HG02943 (cell line): ENCODE results near the gene AMY2A.
"Not testable (repeated sequence)": the region's sequence is repeated elsewhere in the genome, so short reads cannot be mapped to it uniquely, and the experiment has no call there.

Source experiments
- ATAC-seq: cut with Tn5 transposase; IDR thresholded peaks from one replicate; pipeline ENCODE4 v1.9.1; 2021; ENCODE audit warnings: mild to moderate bottlenecking, low read depth, moderate library complexity; ENCODE audit not compliant: unreplicated experiment

AMY2A gene

DNA sequence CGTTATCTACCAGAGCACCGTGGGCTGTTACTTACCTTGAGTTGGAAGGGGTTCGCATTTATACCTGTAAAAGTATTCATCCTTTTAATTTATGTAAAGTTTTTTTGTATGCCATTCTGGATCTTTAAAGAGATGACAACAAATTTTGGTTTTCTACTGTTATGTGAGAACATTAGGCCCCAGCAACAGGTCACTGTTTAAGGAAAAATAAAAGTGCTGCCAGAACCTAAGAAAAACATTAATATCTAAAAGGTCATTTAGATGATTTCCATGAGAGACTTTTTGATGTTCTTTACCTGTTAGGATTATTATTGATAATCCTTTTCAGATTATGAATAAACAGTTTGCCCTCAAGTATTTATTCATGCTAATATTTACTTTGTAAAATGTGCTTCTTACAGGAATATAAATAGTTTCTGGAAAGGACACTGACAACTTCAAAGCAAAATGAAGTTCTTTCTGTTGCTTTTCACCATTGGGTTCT is at the start of gene AMY2A:
Gene AMY2A (plus strand): TSS at position 434 of the 484 bp plus-strand sequence. CDS start 14 bp downstream, at position 448.
- ATAC-seq, result not testable (repeated sequence)

DNA sequence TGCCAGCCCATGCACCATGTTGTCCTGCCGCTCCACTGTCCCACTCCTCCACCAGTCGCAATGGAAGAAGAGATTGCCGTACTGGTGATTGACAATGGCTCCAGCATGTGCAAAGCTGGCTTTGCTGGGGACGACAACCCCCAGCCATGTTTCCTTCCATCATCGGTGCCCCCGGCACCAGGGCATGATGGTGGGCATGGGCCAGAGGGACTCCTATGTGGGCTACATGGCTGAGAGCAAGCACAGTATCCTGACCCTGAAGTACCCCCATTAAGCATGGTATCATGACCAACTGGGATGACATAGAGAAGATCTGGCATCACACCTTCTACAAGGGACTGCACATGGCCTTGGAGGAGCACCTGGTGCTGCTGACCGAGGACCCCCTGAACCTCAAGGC is 47.7 kb upstream of the AMY2A start:
- ATAC-seq, result no peak

DNA sequence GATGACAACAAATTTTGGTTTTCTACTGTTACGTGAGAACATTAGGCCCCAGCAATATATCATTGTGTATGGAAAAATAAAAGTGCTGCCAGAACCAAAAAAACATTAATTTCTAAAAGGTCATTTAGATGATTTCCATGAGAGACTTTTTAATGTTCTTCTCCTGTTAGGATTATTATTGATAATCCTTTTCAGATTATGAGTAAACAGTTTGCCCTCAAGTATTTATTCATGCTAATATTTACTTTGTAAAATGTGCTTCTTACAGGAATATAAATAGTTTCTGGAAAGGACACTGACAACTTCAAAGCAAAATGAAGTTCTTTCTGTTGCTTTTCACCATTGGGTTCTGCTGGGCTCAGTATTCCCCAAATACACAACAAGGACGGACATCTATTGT is 45.9 kb upstream of the AMY2A start, which contains the start of gene AMY2B:
Gene AMY2B (plus strand): TSS at position 301 of the 400 bp plus-strand sequence. CDS start 14 bp downstream, at position 315.
- ATAC-seq, result not testable (repeated sequence)

DNA sequence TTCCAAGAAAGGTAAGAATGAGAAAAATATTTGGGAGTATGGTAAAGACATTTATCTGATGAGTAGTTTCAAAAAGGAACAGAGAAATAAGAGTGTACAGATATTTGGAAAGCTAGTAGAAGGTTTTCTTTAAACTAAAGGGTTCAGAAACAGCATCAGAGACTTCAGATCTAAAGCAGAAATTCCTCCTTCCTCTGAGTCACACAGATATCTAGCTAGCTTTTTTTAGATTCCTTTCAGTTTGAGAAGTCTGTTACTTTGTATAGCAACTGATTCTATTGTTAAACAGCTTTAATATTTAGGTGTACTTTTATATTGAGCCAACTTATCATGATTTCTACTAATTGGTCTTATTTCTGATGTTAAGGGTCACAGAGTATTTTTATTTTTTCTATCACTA is 41.2 kb upstream of the AMY2A start:
- ATAC-seq, result no peak

DNA sequence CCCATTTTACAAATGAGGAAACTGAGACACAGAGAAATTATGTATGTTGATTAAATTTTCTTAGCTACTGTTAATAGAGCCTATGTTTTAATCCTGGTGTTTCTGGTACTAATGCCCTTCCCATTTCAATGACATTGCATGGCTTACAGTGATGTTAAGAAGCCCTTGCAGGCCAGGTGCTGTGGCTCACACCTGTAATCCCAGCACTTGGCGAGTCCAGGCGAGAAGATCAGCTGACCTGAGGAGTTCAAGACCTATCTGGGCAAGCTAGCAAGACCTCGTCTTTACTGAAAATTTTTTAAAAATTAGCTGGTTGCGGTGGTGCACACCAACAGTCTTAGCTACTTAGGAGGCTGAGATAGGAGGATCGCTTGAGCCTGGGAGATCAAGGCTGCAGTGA is 40.4 kb upstream of the AMY2A start:
- not testable (repeated sequence) for ATAC-seq

DNA sequence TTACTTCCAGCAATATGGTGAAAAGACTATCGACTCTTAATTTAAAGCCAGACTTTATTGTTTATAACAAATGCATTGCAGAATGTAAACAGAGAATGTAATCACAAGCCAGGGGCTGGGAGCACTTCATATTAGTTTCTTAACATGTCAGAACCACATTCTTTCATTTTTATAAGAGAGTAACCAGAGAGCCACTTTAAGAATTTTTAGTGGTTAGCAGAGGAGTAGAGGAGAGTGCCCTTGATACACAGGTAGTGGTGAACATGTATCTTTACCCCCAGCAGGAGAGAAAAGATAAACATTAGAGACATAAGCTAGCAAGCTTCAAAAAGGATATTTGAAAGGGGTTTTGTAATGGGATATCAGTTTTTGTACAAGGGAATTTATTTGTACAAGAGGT is 34.8 kb upstream of the AMY2A start:
- ATAC-seq, result no peak

DNA sequence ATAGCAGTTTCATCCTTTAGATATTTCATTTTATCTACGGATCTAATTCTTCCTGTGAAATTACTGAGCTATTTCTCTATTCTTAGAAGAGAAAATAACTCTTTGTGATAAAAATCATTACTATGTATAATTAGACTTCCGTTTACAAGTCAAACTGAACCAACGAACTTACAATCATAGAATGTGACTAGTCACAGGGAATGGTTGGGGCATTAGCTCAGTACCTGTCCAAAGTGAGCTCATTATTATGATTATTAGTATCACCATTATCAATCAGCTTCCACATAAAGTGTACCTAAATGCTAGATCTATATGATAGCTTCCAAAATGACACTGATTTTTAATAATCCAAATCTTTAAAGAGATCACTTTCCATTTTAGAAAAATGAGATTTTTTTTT is 33.3 kb upstream of the AMY2A start:
- ATAC-seq, result no peak

DNA sequence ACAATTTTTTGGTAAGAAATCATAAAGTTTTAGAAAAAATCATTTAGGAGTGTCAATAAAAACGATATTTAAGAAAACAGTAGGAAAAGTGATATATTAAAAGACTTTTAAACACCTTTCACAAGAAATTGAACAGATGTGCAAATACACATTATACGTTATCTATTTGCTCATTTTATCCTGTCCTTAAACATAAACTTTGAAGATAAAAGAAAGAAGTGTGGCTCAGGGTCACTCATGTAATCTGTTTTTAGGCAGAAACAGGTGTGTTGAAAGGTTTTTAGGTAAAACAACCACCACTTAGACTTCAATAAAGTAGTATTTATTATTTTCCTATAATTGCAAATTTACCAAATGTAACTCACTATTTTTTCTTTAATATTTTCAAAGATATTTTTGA is 32.7 kb upstream of the AMY2A start:
- ATAC-seq, result no peak

DNA sequence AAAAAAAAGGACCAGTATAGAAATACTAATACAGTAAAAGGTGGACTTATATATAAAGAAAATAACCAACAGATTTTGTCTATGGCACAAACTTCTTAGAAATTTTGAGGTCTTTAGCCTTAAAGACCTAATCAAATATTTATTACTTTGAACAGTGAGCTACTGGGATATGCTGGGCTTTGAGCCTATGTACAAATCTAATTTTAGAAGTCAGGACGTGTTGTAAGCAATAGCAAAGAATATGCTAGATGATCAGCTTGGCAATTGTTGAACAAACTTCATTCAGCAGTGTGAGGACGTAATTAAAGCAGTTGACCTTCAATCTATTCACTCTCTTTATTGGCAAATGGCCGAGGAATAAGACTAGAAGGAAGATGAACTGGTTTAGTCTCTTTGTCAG is 14.5 kb upstream of the AMY2A start:
- ATAC-seq, result not testable (repeated sequence)

DNA sequence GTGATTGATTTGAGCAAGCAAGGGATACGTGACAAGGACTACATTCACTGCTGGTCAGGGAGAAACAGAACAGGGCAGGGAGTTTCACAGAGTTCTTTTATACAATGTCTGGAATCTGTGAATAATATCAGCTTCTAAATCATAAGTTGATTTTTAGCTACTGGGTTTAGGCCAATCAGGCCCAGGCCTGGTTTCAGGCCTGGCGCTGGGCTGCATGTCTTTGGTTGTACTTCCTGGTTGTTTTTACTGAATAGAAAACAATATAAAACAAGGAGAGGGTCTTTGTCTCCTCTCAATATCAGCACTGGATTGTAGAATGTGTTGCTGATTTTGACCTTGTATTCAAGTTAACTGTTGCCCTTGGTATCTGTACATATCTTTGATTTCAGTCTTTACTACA is 865 bp upstream of the AMY2A start:
- ATAC-seq, result no peak

DNA sequence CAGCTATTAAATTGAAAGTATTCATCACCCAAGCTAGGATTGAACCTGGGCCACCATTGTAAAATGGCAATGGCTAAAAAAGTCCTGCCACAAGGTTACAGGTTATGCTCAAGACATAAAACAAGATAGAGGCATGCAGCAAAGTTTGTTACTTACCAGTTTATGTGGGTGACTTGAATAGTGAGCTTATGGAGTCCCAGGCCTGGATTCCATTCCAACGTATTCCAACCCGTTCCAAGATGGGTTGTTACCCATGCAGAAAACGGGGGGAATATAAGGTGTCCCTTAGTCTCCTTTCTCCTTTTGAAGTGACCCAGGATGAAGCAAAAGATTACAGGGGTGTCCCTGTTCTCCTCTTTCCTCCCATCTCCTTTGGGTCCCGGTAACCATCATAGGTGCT is 10.2 kb downstream of the AMY2A start:
- not testable (repeated sequence) for ATAC-seq

DNA sequence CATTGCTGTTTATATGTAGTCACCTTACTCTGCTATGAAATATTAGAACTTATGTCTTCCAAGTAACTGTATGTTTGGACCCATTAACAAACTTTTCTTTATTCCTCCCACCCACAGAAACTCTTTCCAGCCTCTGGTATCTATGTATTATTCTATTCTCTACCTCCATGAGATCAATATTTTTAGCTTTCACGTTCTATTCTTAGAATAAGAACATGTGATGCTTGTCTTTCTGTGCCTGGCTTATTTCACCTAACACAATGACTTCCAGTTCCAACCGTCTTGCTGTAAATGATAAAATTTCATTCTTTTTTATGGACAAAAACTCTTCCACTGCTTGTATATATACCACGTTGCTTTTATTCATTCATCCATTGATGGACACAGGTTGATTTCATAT is 24.0 kb downstream of the AMY2A start:
- not testable (repeated sequence) for ATAC-seq

DNA sequence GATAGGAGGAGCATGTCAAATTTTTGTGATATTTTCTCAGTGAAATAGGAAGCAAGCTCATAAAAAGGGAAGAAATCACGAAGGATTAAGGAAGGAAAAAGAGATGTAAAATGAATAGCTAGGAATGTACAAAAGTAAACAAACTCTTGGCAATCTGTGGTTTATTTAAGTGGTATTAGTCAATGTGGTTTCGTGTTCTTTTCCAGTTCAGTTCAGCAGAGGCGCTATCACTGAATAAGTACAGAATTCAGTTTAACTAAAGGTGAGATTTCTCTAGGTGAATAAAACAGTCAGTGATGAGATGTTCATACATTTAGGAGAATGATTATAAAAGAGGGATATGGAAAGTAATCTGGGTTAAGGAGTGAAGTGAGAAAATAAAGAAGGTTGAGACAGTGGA is 26.7 kb downstream of the AMY2A start:
- not testable (repeated sequence) for ATAC-seq

DNA sequence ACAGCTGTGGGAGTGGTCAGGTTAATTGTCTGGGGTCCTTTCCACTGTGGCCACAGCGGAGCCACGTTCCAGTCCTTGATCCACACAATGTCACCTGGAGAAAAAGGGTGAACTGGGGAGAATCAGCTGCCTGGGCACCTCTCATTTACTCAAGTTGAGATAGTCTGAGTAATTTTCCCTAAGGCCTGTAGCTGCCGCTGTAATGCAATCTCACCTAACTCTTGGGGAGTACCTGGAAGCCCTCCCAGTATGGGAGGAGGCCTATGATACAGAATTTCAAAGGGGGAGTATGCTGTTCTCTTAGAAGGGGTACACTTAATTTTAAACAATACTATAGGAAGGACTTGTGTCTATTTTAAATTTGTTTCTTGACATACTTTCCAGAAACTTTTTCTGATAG is 33.1 kb downstream of the AMY2A start:
- ATAC-seq, result not testable (repeated sequence)

DNA sequence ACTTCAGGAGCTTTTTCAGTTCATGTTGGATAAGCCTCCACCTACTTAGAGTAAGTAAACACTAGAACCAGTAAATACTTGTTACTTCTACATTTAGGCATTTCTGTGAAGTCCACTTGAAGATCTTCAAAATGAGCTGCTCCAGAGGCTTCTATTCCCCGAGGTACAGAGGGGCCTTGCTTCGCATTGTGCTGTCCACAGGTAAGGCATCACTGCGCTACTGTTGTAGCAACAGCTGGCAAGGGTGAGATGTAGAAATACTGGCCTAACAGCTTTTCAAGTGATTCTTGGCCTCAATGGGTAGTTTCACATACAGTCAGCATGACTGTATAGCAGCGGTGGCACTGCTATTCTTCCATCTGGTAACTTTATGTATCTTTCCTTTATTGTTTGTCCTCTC is 33.7 kb downstream of the AMY2A start:
- not testable (repeated sequence) for ATAC-seq

DNA sequence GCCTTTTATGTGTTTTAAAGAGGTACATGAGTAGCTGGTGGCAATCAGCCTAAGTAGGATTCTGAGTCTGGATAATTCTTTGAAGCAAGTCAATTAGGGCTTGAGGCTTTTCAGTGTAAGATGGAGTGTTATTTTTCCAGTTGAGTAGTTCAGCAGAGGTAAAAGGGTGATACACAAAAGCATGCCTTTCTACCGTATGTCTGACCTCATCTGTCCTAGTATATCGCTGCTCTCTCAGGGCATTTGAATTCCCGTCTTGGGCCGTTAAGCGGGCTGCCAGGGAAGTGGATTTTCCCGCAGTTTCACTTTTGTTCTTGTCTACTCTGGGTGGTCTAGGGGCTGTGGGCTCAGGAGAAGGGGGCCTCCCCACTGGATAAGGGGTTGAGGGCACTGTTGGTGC is 36.9 kb downstream of the AMY2A start:
- not testable (repeated sequence) for ATAC-seq

DNA sequence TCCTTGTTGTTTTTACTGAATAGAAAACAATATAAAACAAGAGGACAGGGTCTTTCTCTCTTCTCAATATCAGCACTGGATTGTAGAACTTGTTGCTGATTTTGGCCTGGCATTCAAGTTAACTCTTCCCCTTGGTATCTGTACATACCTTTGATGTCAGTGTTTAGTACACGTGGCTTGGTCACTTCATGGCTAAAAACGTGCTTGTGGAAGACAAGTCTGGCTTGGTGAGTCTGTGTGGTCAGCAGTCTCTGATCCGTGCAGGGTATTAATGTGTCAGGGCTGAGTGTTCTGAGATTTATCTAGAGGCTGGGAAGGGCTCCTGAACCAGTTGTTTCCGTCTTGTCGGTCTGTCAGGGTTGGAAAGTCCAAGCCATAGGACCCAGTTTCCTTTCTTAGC is 38.2 kb downstream of the AMY2A start, which contains the start of gene AMY1A:
Gene AMY1A (plus strand): TSS at position 301 of the 400 bp plus-strand sequence. CDS start 571 bp downstream, outside the sequence.
- ATAC-seq, result not testable (repeated sequence)
